Hepatocyte (in vitro differentiated cells): ENCODE data around the gene NHLRC1.

Experiments
- CTCF ChIP-seq: fragments of 200-600 bp; sonication (generic); IDR thresholded peaks from 2 replicates; pipeline ENCODE4 v1.5.1; 2016; ENCODE audit warnings: antibody characterized with exemption, mild to moderate bottlenecking; ENCODE audit not compliant: poor library complexity
- EZH2 ChIP-seq: fragments of 200-600 bp; sonication (generic); IDR thresholded peaks from 2 replicates; pipeline ENCODE4 v1.6.1; 2016; ENCODE audit warnings: antibody characterized with exemption, mild to moderate bottlenecking, borderline replicate concordance

DNA sequence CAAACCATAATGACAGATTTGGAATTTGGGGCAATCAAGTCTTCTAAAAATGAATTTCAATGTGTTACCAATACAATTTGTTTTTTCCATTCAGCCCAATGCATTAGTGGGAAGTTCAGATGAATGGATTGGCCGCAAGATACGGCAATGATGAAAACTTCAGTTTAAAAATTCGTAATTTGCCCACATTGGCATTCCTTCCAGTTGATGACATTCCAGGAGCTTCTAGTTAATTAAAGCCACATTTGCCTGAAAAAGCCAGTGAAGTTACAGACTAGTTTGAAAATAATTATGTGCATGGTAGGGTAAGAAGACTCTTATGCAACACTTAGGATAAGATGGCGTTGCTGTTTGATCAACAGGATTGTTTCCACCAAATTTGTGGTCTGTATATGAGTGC, 46.2 kb downstream of the NHLRC1 start:
- TF ChIP-seq CTCF (no peak), EZH2 (no peak)
